GM12878 (cell line): ENCODE results near the gene ELANE. TPM values are rescaled to one million over a fixed set of nuclear protein-coding genes. Genes with fewer than 3 reads are reported as not detected.

Experiments
- ATAC-seq: fragments of 200-7000 bp; cut with Tn5 transposase; 3 replicates; pipeline ENCODE4 v1.9.1; 2020; ENCODE audit warnings: mild to moderate bottlenecking, moderate library complexity
- Bru-seq: library from RNA; stranded (reverse); fragments of 400-500 nt; gene quantifications from one replicate; lab custom pipeline; 2021; lab: Mats Ljungman, UMichigan
- BruChase-seq, 2 experiments: library from RNA; stranded (reverse); fragments of 400-500 nt; gene quantifications; one replicate each; lab custom pipeline; 2021; lab: Mats Ljungman, UMichigan
- BruUV-seq: library from RNA; stranded (reverse); fragments of 400-500 nt; replicated peaks from 2 replicates; lab custom pipeline; 2021; lab: Mats Ljungman, UMichigan
- CTCF ChIA-PET: fragments of 300-600 bp; sonication (Branson Sonifier 250); formaldehyde crosslinking; extraction: SDS; loops from one replicate; lab custom pipeline; 2021; ENCODE audit warnings: inconsistent platforms; lab: Yijun Ruan, JAX
- POLR2A ChIA-PET: fragments of 350-600 bp; formaldehyde crosslinking; extraction: SDS; loops from one replicate; lab custom pipeline; 2021; ENCODE audit warnings: inconsistent platforms; lab: Charles Lee
- RAD21 ChIA-PET: fragments of 300-600 bp; sonication (Branson Sonifier 250); formaldehyde crosslinking; loops from one replicate; lab custom pipeline; 2023; ENCODE audit warnings: antibody characterized with exemption; ENCODE audit not compliant: unreplicated experiment; lab: Charles Lee
- SMC1A ChIA-PET: fragments of 300-600 bp; sonication (Branson Sonifier 250); formaldehyde crosslinking; loops from one replicate; lab custom pipeline; 2023; ENCODE audit not compliant: unreplicated experiment, uncharacterized antibody; lab: Charles Lee
- DNase-seq: peaks from one replicate; pipeline ENCODE4 v3.0.0-alpha.2; 2011; ENCODE audit warnings: low read depth, low spot score
- FAIRE-seq: peaks from 3 replicates; lab custom pipeline; 2011; peaks lifted over from hg19 to GRCh38; lab: Jason Lieb, UNC
- H2AFZ ChIP-seq: 2 replicates; pipeline ENCODE4 v1.6.0; 2011; ENCODE audit warnings: low read depth, low read length, control low read depth; ENCODE audit not compliant: control insufficient read depth
- H3K27ac ChIP-seq: 2 replicates; pipeline ENCODE4 v1.5.1; 2011; ENCODE audit warnings: control low read depth; ENCODE audit not compliant: control insufficient read depth, insufficient read depth
- H3K27me3 ChIP-seq, 2 experiments: replicated peaks in 1 of 2; 2 replicates each; pipeline versions ENCODE4 v1.6.0 to v1.6.1; 2011; ENCODE audit warnings: low read length in 1 of 2; ENCODE audit not compliant: control insufficient read depth in 2 of 2, insufficient read depth in 2 of 2
- H3K36me3 ChIP-seq, 2 experiments: 2 replicates each; pipeline ENCODE4 v1.5.1; 2011; ENCODE audit warnings: low read length in 1 of 2; ENCODE audit not compliant: control insufficient read depth in 2 of 2, insufficient read depth in 2 of 2
- H3K4me1 ChIP-seq: 2 replicates; pipeline ENCODE4 v1.6.1; 2011; ENCODE audit warnings: mild to moderate bottlenecking, low read length, moderate library complexity, mixed read lengths; ENCODE audit not compliant: control insufficient read depth, insufficient read depth
- H3K4me2 ChIP-seq: 2 replicates; pipeline ENCODE4 v1.6.0; 2011; ENCODE audit warnings: control low read depth; ENCODE audit not compliant: control insufficient read depth, insufficient read depth
- H3K4me3 ChIP-seq: fragments of 200-600 bp; sonication (generic); 2 replicates; pipeline ENCODE4 v1.5.1; 2016
- H3K79me2 ChIP-seq: 2 replicates; pipeline ENCODE4 v1.6.0; 2011; ENCODE audit warnings: low read length; ENCODE audit not compliant: control insufficient read depth, insufficient read depth
- H3K9ac ChIP-seq: 2 replicates; pipeline ENCODE4 v1.8.0; 2011; ENCODE audit warnings: low read length, control low read depth, mixed read lengths; ENCODE audit not compliant: control insufficient read depth, insufficient read depth
- H3K9me3 ChIP-seq: replicated peaks from 3 replicates; pipeline ENCODE4 v1.5.1; 2011; ENCODE audit warnings: mild to moderate bottlenecking, low read length; ENCODE audit not compliant: control insufficient read depth, insufficient read depth
- H4K20me1 ChIP-seq: 2 replicates; pipeline ENCODE4 v1.6.0; 2011; ENCODE audit not compliant: control insufficient read depth, insufficient read depth
- RAD51 ChIP-seq: fragments of 450-650 bp; IDR thresholded peaks from 2 replicates; pipeline ENCODE4 v1.6.1; 2016; ENCODE audit warnings: moderate library complexity, mild to moderate bottlenecking, inconsistent platforms
- RFX5 ChIP-seq: IDR thresholded peaks from 2 replicates; pipeline ENCODE4 v1.6.1; 2011; ENCODE audit warnings: low read depth, low read length, improper control_type of control experiment
- WGBS: methylation state at CpG from one replicate; pipeline ENCODE4 v1.1.6; 2016; ENCODE audit warnings: low lambda C conversion rate; ENCODE audit not compliant: insufficient replicate concordance, insufficient coverage; ENCODE audit errors: missing lambda C conversion rate; 5-methylcytosine and 5-hydroxymethylcytosine counted together
- in situ Hi-C: fragments of 300-500 bp; cut with MboI; formaldehyde crosslinking; loops from 9 replicates; pipeline ENCODE4 v1.14.3; 2018; ENCODE audit warnings: mixed read lengths
- intact Hi-C: fragments of 100-400 bp; cut with micrococcal nuclease; formaldehyde crosslinking; loops from one replicate; pipeline ENCODE4 v1.14.2; 2022; ENCODE audit not compliant: unreplicated experiment
- long read RNA-seq, 2 experiments: library from polyadenylated mRNA; unstranded; transcript quantifications; one replicate each; pipeline ENCODE4 v2.0.0, GENCODE V29; 2019 to 2020
- polyA minus RNA-seq, 3 experiments: library from RNA; depleted of rRNA, polyadenylated mRNA; stranded (reverse); fragments of >200 nt; gene quantifications; 2 replicates each; pipeline ENCODE4 v1.2.3, GENCODE V29; 2011
- polyA plus RNA-seq, 11 experiments: library from polyadenylated mRNA; depleted of rRNA in 4 of 11; unstranded in 6 of 11; stranded (reverse) in 5 of 11; fragments of >200 nt; fragmentation: Nextera tagmentation in 4 of 11; fragmentation: Illumina TruSeq in 1 of 11; extraction: Ambion mirVana in 4 of 11; extraction: Trizol in 1 of 11; gene quantifications; 1 replicate in 1 of 11; 2 replicates in 10 of 11; pipeline versions ENCODE4 v1.2.1 to v1.2.3, GENCODE V29; 2011 to 2016; ENCODE audit warnings: inconsistent platforms in 2 of 11, missing spikeins in 2 of 11, low read depth in 1 of 11
- total RNA-seq, 4 experiments: library from RNA; depleted of rRNA in 3 of 4; stranded (reverse); fragments of >200 nt in 3 of 4; fragmentation: Illumina TruSeq in 1 of 4; extraction: Trizol in 1 of 4; gene quantifications; 2 replicates each; pipeline versions ENCODE4 v1.2.1 to v1.2.3, GENCODE V29; 2013 to 2021
- TF ChIP-seq, protein P1 (sequence below): fragments of 450-650 bp; IDR thresholded peaks from 2 replicates; pipeline ENCODE4 v1.6.1; 2017; ENCODE audit warnings: borderline replicate concordance

The ELANE gene
- not detected in 2 replicates for total RNA-seq (2013; cell fraction: nucleolus; rRNA removed)
- total RNA-seq (2014; rRNA removed) (not detected in 2 replicates), total RNA-seq (2014; rRNA removed; fragmentation: Illumina TruSeq; extraction: Trizol) (not detected in 2 replicates), total RNA-seq (2021) (not detected in 2 replicates), polyA plus RNA-seq (2011; rRNA removed) (not detected in 2 replicates), polyA plus RNA-seq (2014; fragmentation: Illumina TruSeq; extraction: Trizol) (not detected in 2 replicates), polyA plus RNA-seq (2014; fragmentation: Nextera tagmentation; extraction: Ambion mirVana) (not detected), polyA plus RNA-seq (2014; rRNA removed) (not detected in 2 replicates), polyA plus RNA-seq (2016; fragmentation: Nextera tagmentation; extraction: Ambion mirVana) (not detected), polyA minus RNA-seq (2011; rRNA and poly(A)+ RNA removed) (not detected in 2 replicates), Bru-seq, nascent RNA (not detected), BruChase-seq, experiment 1, labeled RNA remaining after a 6-hour chase (not detected), BruChase-seq, experiment 2, labeled RNA remaining after a 2-hour chase (not detected)
- not detected for polyA plus RNA-seq (2011; ENCODE audit: low read depth)
- polyA plus RNA-seq (2011; cell fraction: cytosol; rRNA removed), result not detected in 2 replicates
- not detected in 2 replicates for polyA plus RNA-seq (2011; cell fraction: nucleus; rRNA removed)
- not detected in 2 replicates for polyA plus RNA-seq (2012)
- polyA minus RNA-seq (2011; cell fraction: cytosol; rRNA and poly(A)+ RNA removed), result not detected in 2 replicates
- polyA minus RNA-seq (2011; cell fraction: nucleus; rRNA and poly(A)+ RNA removed), result not detected in 2 replicates
- long read RNA-seq, experiment 1, result 0 reads
- long read RNA-seq, experiment 2, result 0 reads

DNA sequence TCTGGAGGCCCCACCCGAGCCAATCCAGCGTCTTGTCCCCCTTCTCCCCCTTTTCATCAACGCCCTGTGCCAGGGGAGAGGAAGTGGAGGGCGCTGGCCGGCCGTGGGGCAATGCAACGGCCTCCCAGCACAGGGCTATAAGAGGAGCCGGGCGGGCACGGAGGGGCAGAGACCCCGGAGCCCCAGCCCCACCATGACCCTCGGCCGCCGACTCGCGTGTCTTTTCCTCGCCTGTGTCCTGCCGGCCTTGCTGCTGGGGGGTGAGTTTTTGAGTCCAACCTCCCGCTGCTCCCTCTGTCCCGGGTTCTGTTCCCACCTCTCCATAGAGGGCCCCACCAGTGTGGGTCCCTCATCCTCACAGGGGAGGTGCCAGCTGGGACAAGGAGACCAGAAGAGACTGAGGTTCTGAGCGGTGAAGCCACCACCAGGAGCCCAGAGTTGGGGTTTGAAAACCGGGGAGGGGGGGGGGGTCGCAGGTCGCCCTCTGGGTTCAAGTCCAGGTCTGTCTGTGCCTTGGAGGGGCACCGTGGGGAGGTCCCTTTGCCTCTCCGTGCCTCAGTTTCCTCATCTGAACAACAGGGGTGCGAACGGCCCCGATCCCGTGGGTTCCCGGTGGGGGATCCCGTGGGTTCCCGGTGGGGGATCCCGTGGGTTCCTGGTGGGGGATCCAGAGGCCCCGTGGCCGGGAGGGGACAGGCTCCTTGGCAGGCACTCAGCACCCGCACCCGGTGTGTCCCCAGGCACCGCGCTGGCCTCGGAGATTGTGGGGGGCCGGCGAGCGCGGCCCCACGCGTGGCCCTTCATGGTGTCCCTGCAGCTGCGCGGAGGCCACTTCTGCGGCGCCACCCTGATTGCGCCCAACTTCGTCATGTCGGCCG is at the start of gene ELANE:
TSS of gene ELANE (plus strand) at position 168 of the 878 bp plus-strand sequence. CDS start at position 194, 26 bp downstream.
- DNase-seq, result no peak
- H3K4me1 ChIP-seq, result no peaks in the 10 kb centered on the region
- no peaks in the 10 kb centered on the region for H4K20me1 ChIP-seq
- ChIA-PET RAD21 (no interaction called here), POLR2A (no interaction called here), SMC1A (no interaction called here), CTCF (no interaction called here)
- H3K4me2 ChIP-seq, result no peak within 1 kb of the TSS
- no peak within 1 kb of the TSS for H2AFZ ChIP-seq
- 56% methylated on average over 51 of the region's 55 CpGs for WGBS
- no peaks in the 10 kb centered on the region for H3K9me3 ChIP-seq
- FAIRE-seq, result no peak
- in situ Hi-C loops (no loop called here), intact Hi-C loops (no loop called here)
- TF ChIP-seq RAD51 (no peak), RFX5 (no peak)
- TF ChIP-seq, protein P1, sequence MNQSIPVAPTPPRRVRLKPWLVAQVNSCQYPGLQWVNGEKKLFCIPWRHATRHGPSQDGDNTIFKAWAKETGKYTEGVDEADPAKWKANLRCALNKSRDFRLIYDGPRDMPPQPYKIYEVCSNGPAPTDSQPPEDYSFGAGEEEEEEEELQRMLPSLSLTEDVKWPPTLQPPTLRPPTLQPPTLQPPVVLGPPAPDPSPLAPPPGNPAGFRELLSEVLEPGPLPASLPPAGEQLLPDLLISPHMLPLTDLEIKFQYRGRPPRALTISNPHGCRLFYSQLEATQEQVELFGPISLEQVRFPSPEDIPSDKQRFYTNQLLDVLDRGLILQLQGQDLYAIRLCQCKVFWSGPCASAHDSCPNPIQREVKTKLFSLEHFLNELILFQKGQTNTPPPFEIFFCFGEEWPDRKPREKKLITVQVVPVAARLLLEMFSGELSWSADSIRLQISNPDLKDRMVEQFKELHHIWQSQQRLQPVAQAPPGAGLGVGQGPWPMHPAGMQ, result no peak
- no TSS peak for BruUV-seq
- H3K4me3 ChIP-seq, result no peak within 1 kb of the TSS
- no peaks in the 10 kb centered on the region for H3K36me3 ChIP-seq
- no peak for ATAC-seq
- H3K27me3 ChIP-seq, result no peaks in the 10 kb centered on the region
- no peaks in the 10 kb centered on the region for H3K79me2 ChIP-seq
- no peak within 1 kb of the TSS for H3K27ac ChIP-seq
- H3K9ac ChIP-seq, result no peak within 1 kb of the TSS
